H9 (cell line): Measurements from ENCODE around the gene IL1RAPL2. TPM values are rescaled to one million over a fixed set of nuclear protein-coding genes. Genes with fewer than 3 reads are reported as not detected.

Experiments
- DNase-seq: peaks from one replicate; pipeline ENCODE4 v3.0.0-alpha.2; 2017
- H2AFZ ChIP-seq: one replicate; pipeline ENCODE4 v1.6.1; 2013; ENCODE audit warnings: mild to moderate bottlenecking, low read length, control low read depth, moderate library complexity
- H2AK5ac ChIP-seq: 2 replicates; pipeline ENCODE4 v1.6.1; 2013; ENCODE audit warnings: low read length, control low read depth, mixed read lengths; ENCODE audit not compliant: insufficient read length
- H2BK120ac ChIP-seq: one replicate; pipeline ENCODE4 v1.6.1; 2013; ENCODE audit warnings: low read depth, mild to moderate bottlenecking, low read length, control low read depth, inconsistent platforms; ENCODE audit not compliant: poor library complexity, severe bottlenecking
- H2BK12ac ChIP-seq: 2 replicates; pipeline ENCODE4 v1.6.1; 2013; ENCODE audit warnings: low read length, control low read depth, mixed read lengths, low read depth; ENCODE audit not compliant: insufficient read length
- H2BK15ac ChIP-seq: 2 replicates; pipeline ENCODE4 v1.6.1; 2013; ENCODE audit warnings: low read depth, low read length, control low read depth
- H2BK20ac ChIP-seq: one replicate; pipeline ENCODE4 v1.6.1; 2013; ENCODE audit warnings: low read depth, mild to moderate bottlenecking, low read length, control low read depth, inconsistent platforms; ENCODE audit not compliant: poor library complexity, severe bottlenecking
- H2BK5ac ChIP-seq: 2 replicates; pipeline ENCODE4 v1.6.1; 2013; ENCODE audit warnings: low read length, control low read depth, mixed read lengths; ENCODE audit not compliant: insufficient read length
- H3K14ac ChIP-seq: 2 replicates; pipeline ENCODE4 v1.6.1; 2013; ENCODE audit warnings: low read length, control low read depth; ENCODE audit not compliant: insufficient read depth
- H3K18ac ChIP-seq: 2 replicates; pipeline ENCODE4 v1.6.1; 2013; ENCODE audit warnings: low read depth, mild to moderate bottlenecking, mixed read lengths, low read length, control low read depth; ENCODE audit not compliant: insufficient read length
- H3K23ac ChIP-seq: 2 replicates; pipeline ENCODE4 v1.6.1; 2013; ENCODE audit warnings: low read length, control low read depth, mixed read lengths, low read depth; ENCODE audit not compliant: insufficient read length
- H3K23me2 ChIP-seq: 2 replicates; pipeline ENCODE4 v1.6.1; 2013; ENCODE audit warnings: low read depth, mild to moderate bottlenecking, mixed read lengths, low read length, control low read depth; ENCODE audit not compliant: insufficient read length, poor library complexity, severe bottlenecking
- H3K27ac ChIP-seq: 2 replicates; pipeline ENCODE4 v1.5.1; 2013; ENCODE audit warnings: low read length, control low read depth, mixed read lengths, low read depth; ENCODE audit not compliant: insufficient read length
- H3K27me3 ChIP-seq: 2 replicates; pipeline ENCODE4 v1.6.1; 2013; ENCODE audit warnings: low read length, control low read depth, inconsistent platforms; ENCODE audit not compliant: insufficient read depth
- H3K4ac ChIP-seq: 2 replicates; pipeline ENCODE4 v1.6.1; 2013; ENCODE audit warnings: low read depth, mild to moderate bottlenecking, control low read depth, inconsistent platforms, low read length, moderate library complexity
- H3K4me1 ChIP-seq: 2 replicates; pipeline ENCODE4 v1.6.1; 2013; ENCODE audit warnings: low read length, control low read depth, inconsistent platforms; ENCODE audit not compliant: insufficient read depth
- H3K4me2 ChIP-seq: 2 replicates; pipeline ENCODE4 v1.6.1; 2013; ENCODE audit warnings: low read length, control low read depth, mixed read lengths; ENCODE audit not compliant: insufficient read length, insufficient read depth
- H3K56ac ChIP-seq: 2 replicates; pipeline ENCODE4 v1.6.1; 2013; ENCODE audit warnings: low read depth, mild to moderate bottlenecking, mixed read lengths, low read length, control low read depth; ENCODE audit not compliant: insufficient read length
- H3K79me1 ChIP-seq: 2 replicates; pipeline ENCODE4 v1.6.1; 2013; ENCODE audit warnings: low read depth, mild to moderate bottlenecking, moderate library complexity, low read length, control low read depth, inconsistent platforms; ENCODE audit not compliant: insufficient read depth, poor library complexity, severe bottlenecking
- H3K79me2 ChIP-seq: 2 replicates; pipeline ENCODE4 v1.6.1; 2013; ENCODE audit warnings: low read length, control low read depth, inconsistent platforms; ENCODE audit not compliant: insufficient read depth
- H3K9ac ChIP-seq: 2 replicates; pipeline ENCODE4 v1.6.1; 2013; ENCODE audit warnings: low read length, control low read depth, mixed read lengths; ENCODE audit not compliant: insufficient read length; ENCODE audit errors: extremely low read depth
- H3K9me3 ChIP-seq: one replicate; pipeline ENCODE4 v1.6.1; 2013; ENCODE audit warnings: low read depth, low read length, inconsistent platforms; ENCODE audit not compliant: control insufficient read depth
- H3T11ph ChIP-seq: one replicate; pipeline ENCODE4 v1.6.1; 2013; ENCODE audit warnings: mild to moderate bottlenecking, low read length, control low read depth, inconsistent platforms
- H4K20me1 ChIP-seq: one replicate; pipeline ENCODE4 v1.6.1; 2013; ENCODE audit not compliant: control insufficient read depth, insufficient read length, insufficient read depth
- H4K5ac ChIP-seq: 2 replicates; pipeline ENCODE4 v1.6.1; 2013; ENCODE audit warnings: low read depth, mild to moderate bottlenecking, mixed read lengths, low read length, control low read depth; ENCODE audit not compliant: insufficient read length
- H4K8ac ChIP-seq: replicated peaks from 2 replicates; pipeline ENCODE4 v1.6.1; 2013; ENCODE audit warnings: low read length, control low read depth, mixed read lengths, low read depth; ENCODE audit not compliant: insufficient read length
- H4K91ac ChIP-seq: 2 replicates; pipeline ENCODE4 v1.6.1; 2013; ENCODE audit warnings: low read depth, mild to moderate bottlenecking, moderate library complexity, mixed read lengths, low read length, control low read depth; ENCODE audit not compliant: insufficient read length
- H3K27ac Mint-ChIP-seq, 3 experiments: 2 replicates in 2 of 3; 3 replicates in 1 of 3; pipeline ENCODE4 v1.8.0; 2020 to 2021; ENCODE audit warnings: mixed read lengths in 3 of 3, mild to moderate bottlenecking in 1 of 3, moderate library complexity in 1 of 3
- H3K27me3 Mint-ChIP-seq: 2 replicates; pipeline ENCODE4 v1.8.0; 2021; ENCODE audit warnings: low read depth, mild to moderate bottlenecking, moderate library complexity, mixed read lengths
- H3K36me3 Mint-ChIP-seq, 3 experiments: 2 replicates in 2 of 3; 3 replicates in 1 of 3; pipeline ENCODE4 v1.8.0; 2020 to 2021; ENCODE audit warnings: low read depth in 3 of 3, mixed read lengths in 3 of 3; ENCODE audit not compliant: insufficient read depth in 1 of 3
- H3K4me1 Mint-ChIP-seq, 2 experiments: 2 replicates each; pipeline ENCODE4 v1.8.0; 2020; ENCODE audit warnings: mixed read lengths in 2 of 2
- H3K4me3 Mint-ChIP-seq, 2 experiments: 2 replicates in 1 of 2; 3 replicates in 1 of 2; pipeline ENCODE4 v1.8.0; 2020 to 2021; ENCODE audit warnings: mild to moderate bottlenecking in 2 of 2, mixed read lengths in 2 of 2, moderate library complexity in 1 of 2
- H3K9me3 Mint-ChIP-seq, 2 experiments: 2 replicates in 1 of 2; 3 replicates in 1 of 2; pipeline ENCODE4 v1.8.0; 2020; ENCODE audit warnings: mild to moderate bottlenecking in 2 of 2, mixed read lengths in 2 of 2, moderate library complexity in 1 of 2
- WGBS: extraction: QIAGEN DNeasy Blood & Tissue Kit; methylation state at CpG from one replicate; pipeline ENCODE4 v1.1.7; 2013; ENCODE audit warnings: missing lambda C conversion rate, low lambda C conversion rate, mixed read lengths; ENCODE audit not compliant: insufficient read length; ENCODE audit errors: extremely low coverage; 5-methylcytosine and 5-hydroxymethylcytosine counted together
- total RNA-seq: library from RNA; stranded (reverse); gene quantifications from 2 replicates; pipeline ENCODE4 v1.2.1, GENCODE V29; 2021
- TF ChIP-seq, protein P1 (sequence below): fragments of 200-600 bp; sonication (generic); conservative IDR thresholded peaks from 3 replicates; pipeline ENCODE4 v1.8.0; 2021; ENCODE audit warnings: antibody characterized with exemption, mild to moderate bottlenecking

Gene IL1RAPL2
- total RNA-seq, 1 experiment from 2014 or later: not detected

DNA sequence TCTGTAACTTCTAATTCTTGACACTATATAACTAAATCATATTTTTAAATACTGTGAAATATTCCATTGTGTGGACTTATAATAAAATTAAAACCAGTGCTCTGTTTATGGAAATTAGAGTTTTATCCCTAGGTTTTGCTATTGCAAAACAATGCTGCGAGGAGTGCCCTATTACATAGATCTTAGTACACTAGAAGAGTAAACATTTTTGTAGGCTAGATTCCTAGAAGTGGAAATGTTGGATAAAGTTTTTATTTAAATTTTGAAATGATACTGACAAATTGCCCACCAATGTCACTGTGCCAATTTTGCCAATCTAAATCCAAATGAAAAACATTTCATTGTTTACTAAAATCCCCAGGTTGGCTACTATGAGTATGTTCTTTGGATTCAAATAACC lies 99.7 kb downstream of the IL1RAPL2 start:
- DNase-seq: no peak

More for the DNA sequence above, 99.7 kb downstream of the IL1RAPL2 start:
- Histone ChIP-seq H4K91ac (no peak overlapping the region), H3K79me2 (no peaks in the 10 kb centered on the region), H3K56ac (no peak overlapping the region), H3K27ac (no peak overlapping the region), H3K18ac (no peak overlapping the region), H2BK120ac (no peak overlapping the region), H3K4me2 (no peak overlapping the region), H3K4me1 (no peaks in the 10 kb centered on the region), H2BK12ac (no peak overlapping the region), H3K79me1 (no peaks in the 10 kb centered on the region), H3T11ph (no peak overlapping the region), H3K23me2 (no peaks in the 10 kb centered on the region), H4K20me1 (no peaks in the 10 kb centered on the region), H2AFZ (no peak overlapping the region), H3K27me3 (no peaks in the 10 kb centered on the region), H4K5ac (no peak overlapping the region), H2BK15ac (no peak overlapping the region), H3K9me3 (no peaks in the 10 kb centered on the region), H2BK20ac (no peak overlapping the region), H2BK5ac (no peak overlapping the region), H4K8ac (no peak overlapping the region), H3K23ac (no peak overlapping the region), H3K9ac (no peak overlapping the region), H2AK5ac (no peak overlapping the region), H3K14ac (no peak overlapping the region), H3K4ac (no peak overlapping the region)
- Mint-ChIP-seq H3K9me3 (peaks cover 0 to 49% of the 10 kb centered on the region in 2 experiments; a peak in 2 of 5 replicates), H3K36me3 (no peaks in the 10 kb centered on the region), H3K4me1 (no peaks in the 10 kb centered on the region), H3K27ac (no peak overlapping the region), H3K27me3 (no peaks in the 10 kb centered on the region), H3K4me3 (no peak overlapping the region)
- TF ChIP-seq, protein P1, sequence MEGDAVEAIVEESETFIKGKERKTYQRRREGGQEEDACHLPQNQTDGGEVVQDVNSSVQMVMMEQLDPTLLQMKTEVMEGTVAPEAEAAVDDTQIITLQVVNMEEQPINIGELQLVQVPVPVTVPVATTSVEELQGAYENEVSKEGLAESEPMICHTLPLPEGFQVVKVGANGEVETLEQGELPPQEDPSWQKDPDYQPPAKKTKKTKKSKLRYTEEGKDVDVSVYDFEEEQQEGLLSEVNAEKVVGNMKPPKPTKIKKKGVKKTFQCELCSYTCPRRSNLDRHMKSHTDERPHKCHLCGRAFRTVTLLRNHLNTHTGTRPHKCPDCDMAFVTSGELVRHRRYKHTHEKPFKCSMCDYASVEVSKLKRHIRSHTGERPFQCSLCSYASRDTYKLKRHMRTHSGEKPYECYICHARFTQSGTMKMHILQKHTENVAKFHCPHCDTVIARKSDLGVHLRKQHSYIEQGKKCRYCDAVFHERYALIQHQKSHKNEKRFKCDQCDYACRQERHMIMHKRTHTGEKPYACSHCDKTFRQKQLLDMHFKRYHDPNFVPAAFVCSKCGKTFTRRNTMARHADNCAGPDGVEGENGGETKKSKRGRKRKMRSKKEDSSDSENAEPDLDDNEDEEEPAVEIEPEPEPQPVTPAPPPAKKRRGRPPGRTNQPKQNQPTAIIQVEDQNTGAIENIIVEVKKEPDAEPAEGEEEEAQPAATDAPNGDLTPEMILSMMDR: no peak
- no CpG with 5 or more reads among the region's 1 CpG for WGBS
